ENCODE results near the gene LPIN1. TPM values are rescaled to one million over a fixed set of nuclear protein-coding genes. Genes with fewer than 3 reads are reported as not detected.

LPIN1 gene
- total and polyA plus RNA-seq, 2 of the 13 experiments (the other 11 are each of a cell fraction or from before 2014, with no cell fraction given) = 9.7 to 19.4 TPM

DNA sequence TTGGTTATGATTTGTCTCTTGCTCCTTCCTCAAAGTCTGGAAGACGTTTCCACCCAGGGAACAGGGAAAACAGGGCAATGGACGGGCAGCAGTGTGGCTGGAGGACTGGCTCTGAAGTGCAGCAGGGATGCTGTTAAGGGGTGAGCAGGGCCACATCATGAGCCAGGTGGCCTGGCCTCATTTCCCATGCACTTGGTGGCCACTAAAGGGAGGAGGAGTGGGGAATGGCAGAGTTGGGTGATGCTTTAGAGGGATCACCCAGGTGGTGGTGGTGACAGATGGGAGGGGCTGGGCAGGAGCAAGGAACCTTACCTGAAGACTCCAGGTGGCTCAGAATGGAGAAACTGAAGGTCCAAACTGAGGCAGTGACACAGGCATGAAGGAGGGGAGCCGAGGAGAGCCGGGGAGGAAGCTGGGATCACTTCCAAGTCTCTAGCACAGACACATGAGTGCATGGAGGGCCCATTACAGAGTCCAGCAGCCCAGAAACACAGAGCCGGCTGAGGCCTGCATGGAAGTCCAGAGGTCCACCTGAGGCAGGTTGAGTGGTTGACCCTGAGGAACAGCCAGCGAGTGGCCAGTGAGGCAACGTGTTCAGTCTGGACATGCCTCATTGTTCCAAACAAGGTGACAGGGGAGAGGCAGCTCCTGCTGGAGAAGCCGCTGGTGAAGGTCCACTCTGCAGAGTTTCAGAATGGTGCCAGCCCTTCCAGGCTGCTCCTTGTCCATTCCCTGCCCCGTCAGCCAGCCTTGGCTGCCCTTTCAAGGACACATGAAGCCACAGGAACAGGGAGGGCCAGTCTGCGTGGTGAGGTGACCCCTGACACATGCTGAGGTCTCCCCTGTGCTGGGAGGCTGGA, 91.7 kb downstream of the LPIN1 start (continued):
- TF ChIP-seq, protein P1, sequence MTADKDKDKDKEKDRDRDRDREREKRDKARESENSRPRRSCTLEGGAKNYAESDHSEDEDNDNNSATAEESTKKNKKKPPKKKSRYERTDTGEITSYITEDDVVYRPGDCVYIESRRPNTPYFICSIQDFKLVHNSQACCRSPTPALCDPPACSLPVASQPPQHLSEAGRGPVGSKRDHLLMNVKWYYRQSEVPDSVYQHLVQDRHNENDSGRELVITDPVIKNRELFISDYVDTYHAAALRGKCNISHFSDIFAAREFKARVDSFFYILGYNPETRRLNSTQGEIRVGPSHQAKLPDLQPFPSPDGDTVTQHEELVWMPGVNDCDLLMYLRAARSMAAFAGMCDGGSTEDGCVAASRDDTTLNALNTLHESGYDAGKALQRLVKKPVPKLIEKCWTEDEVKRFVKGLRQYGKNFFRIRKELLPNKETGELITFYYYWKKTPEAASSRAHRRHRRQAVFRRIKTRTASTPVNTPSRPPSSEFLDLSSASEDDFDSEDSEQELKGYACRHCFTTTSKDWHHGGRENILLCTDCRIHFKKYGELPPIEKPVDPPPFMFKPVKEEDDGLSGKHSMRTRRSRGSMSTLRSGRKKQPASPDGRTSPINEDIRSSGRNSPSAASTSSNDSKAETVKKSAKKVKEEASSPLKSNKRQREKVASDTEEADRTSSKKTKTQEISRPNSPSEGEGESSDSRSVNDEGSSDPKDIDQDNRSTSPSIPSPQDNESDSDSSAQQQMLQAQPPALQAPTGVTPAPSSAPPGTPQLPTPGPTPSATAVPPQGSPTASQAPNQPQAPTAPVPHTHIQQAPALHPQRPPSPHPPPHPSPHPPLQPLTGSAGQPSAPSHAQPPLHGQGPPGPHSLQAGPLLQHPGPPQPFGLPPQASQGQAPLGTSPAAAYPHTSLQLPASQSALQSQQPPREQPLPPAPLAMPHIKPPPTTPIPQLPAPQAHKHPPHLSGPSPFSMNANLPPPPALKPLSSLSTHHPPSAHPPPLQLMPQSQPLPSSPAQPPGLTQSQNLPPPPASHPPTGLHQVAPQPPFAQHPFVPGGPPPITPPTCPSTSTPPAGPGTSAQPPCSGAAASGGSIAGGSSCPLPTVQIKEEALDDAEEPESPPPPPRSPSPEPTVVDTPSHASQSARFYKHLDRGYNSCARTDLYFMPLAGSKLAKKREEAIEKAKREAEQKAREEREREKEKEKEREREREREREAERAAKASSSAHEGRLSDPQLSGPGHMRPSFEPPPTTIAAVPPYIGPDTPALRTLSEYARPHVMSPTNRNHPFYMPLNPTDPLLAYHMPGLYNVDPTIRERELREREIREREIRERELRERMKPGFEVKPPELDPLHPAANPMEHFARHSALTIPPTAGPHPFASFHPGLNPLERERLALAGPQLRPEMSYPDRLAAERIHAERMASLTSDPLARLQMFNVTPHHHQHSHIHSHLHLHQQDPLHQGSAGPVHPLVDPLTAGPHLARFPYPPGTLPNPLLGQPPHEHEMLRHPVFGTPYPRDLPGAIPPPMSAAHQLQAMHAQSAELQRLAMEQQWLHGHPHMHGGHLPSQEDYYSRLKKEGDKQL (CRISPR knock-in tag; IDR thresholded peaks at IDR 0.05; ENCODE audit: low read depth) = no peak
- TF ChIP-seq NFKB2 (CRISPR knock-in tag; IDR thresholded peaks at IDR 0.05; ENCODE audit: borderline replicate concordance) (peak; percentile 35; the same call in 1 of the 2 replicates), HDAC1 (CRISPR knock-in tag; IDR thresholded peaks at IDR 0.05) (no peak), ZNF878 (CRISPR knock-in tag; IDR thresholded peaks at IDR 0.05) (no peak), ARNT2 (CRISPR knock-in tag; IDR thresholded peaks at IDR 0.05; ENCODE audit: low read depth) (no peak), POLR2AphosphoS2 (IDR thresholded peaks at IDR 0.05; ENCODE audit: low read depth, low read length) (no peak), RFXANK (CRISPR knock-in tag; IDR thresholded peaks at IDR 0.05) (no peak), KLF15 (CRISPR knock-in tag; IDR thresholded peaks at IDR 0.05; ENCODE audit: borderline replicate concordance) (no peak), ARNT (IDR thresholded peaks at IDR 0.05) (no peak), HNRNPLL (IDR thresholded peaks at IDR 0.05; ENCODE audit: low read depth, low read length, poor library complexity, severe bottlenecking) (no peak), ZNF891 (CRISPR knock-in tag; IDR thresholded peaks at IDR 0.05) (peak; percentile 76; the same call in 1 of the 2 replicates), MYC (CRISPR knock-in tag; IDR thresholded peaks at IDR 0.05; ENCODE audit: borderline replicate concordance) (0 out of 2 replicates have a peak, but pooled peaks have one; percentile 31), ZFP37 (CRISPR knock-in tag; IDR thresholded peaks at IDR 0.05; ENCODE audit: borderline replicate concordance) (no peak), ZNF274 (CRISPR knock-in tag; IDR thresholded peaks at IDR 0.05) (peak; percentile 43; the same call in 1 of the 2 replicates), ZSCAN31 (CRISPR knock-in tag; IDR thresholded peaks at IDR 0.05; ENCODE audit: low read depth) (0 out of 2 replicates have a peak, but pooled peaks have one; percentile 32), ZNF564 (CRISPR knock-in tag; IDR thresholded peaks at IDR 0.05) (no peak), MED8 (CRISPR knock-in tag; IDR thresholded peaks at IDR 0.05; ENCODE audit: insufficient replicate concordance) (no peak), EEA1 (CRISPR knock-in tag; IDR thresholded peaks at IDR 0.05; ENCODE audit: borderline replicate concordance) (no peak), NBN (conservative IDR thresholded peaks at IDR 0.05) (no peak), DR1 (CRISPR knock-in tag; IDR thresholded peaks at IDR 0.05) (no peak), POLR2A (IDR thresholded peaks at IDR 0.05; ENCODE audit: insufficient read depth in 1 of 2, low read depth in 2 of 2, low read length in 2 of 2) (no peak)
- TF ChIP-seq, protein P2, sequence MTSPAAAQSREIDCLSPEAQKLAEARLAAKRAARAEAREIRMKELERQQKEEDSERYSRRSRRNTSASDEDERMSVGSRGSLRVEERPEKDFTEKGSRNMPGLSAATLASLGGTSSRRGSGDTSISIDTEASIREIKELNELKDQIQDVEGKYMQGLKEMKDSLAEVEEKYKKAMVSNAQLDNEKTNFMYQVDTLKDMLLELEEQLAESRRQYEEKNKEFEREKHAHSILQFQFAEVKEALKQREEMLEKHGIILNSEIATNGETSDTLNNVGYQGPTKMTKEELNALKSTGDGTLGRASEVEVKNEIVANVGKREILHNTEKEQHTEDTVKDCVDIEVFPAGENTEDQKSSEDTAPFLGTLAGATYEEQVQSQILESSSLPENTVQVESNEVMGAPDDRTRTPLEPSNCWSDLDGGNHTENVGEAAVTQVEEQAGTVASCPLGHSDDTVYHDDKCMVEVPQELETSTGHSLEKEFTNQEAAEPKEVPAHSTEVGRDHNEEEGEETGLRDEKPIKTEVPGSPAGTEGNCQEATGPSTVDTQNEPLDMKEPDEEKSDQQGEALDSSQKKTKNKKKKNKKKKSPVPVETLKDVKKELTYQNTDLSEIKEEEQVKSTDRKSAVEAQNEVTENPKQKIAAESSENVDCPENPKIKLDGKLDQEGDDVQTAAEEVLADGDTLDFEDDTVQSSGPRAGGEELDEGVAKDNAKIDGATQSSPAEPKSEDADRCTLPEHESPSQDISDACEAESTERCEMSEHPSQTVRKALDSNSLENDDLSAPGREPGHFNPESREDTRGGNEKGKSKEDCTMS (CRISPR knock-in tag; conservative IDR thresholded peaks at IDR 0.05) = no peak
